Glutamatergic neuron (in vitro differentiated cells): Measurements from ENCODE around the gene CDYL. TPM values are rescaled to one million over a fixed set of nuclear protein-coding genes. Genes with fewer than 3 reads are reported as not detected.

Source experiments
- DNase-seq: peaks from one replicate; pipeline ENCODE4 v3.0.0; 2022
- H3K27ac Mint-ChIP-seq: one replicate; pipeline ENCODE4 v1.8.0; 2020; ENCODE audit warnings: mild to moderate bottlenecking, mixed read lengths, inconsistent platforms; ENCODE audit not compliant: unreplicated experiment
- H3K27me3 Mint-ChIP-seq: one replicate; pipeline ENCODE4 v1.8.0; 2020; ENCODE audit warnings: mild to moderate bottlenecking, moderate library complexity, mixed read lengths, inconsistent platforms; ENCODE audit not compliant: unreplicated experiment
- H3K36me3 Mint-ChIP-seq: one replicate; pipeline ENCODE4 v1.8.0; 2020; ENCODE audit warnings: mild to moderate bottlenecking, mixed read lengths, inconsistent platforms; ENCODE audit not compliant: unreplicated experiment
- H3K4me1 Mint-ChIP-seq: one replicate; pipeline ENCODE4 v1.8.0; 2020; ENCODE audit warnings: mild to moderate bottlenecking, low read depth, mixed read lengths, inconsistent platforms; ENCODE audit not compliant: unreplicated experiment
- H3K4me3 Mint-ChIP-seq: one replicate; pipeline ENCODE4 v1.8.0; 2020; ENCODE audit warnings: mild to moderate bottlenecking, mixed read lengths, inconsistent platforms; ENCODE audit not compliant: unreplicated experiment
- H3K9me3 Mint-ChIP-seq: one replicate; pipeline ENCODE4 v1.8.0; 2020; ENCODE audit warnings: mild to moderate bottlenecking, moderate library complexity, mixed read lengths, inconsistent platforms; ENCODE audit not compliant: unreplicated experiment
- total RNA-seq: library from RNA; stranded (reverse); fragmentation: NEBNext Ultra II Directional; extraction: Animal tissue kit (Norgen Biotek cat#: 25700); gene quantifications from one replicate; pipeline ENCODE4 v1.2.1, GENCODE V29; 2021; ENCODE audit not compliant: unreplicated experiment
- TF ChIP-seq, protein P1 (sequence below): fragments of 200-600 bp; sonication (generic); IDR thresholded peaks from one replicate; pipeline ENCODE4 v1.5.0; 2021; ENCODE audit not compliant: partially characterized antibody, unreplicated experiment

Gene CDYL
- total RNA-seq, 1 donor from 2014 or later: 63.3 TPM

DNA sequence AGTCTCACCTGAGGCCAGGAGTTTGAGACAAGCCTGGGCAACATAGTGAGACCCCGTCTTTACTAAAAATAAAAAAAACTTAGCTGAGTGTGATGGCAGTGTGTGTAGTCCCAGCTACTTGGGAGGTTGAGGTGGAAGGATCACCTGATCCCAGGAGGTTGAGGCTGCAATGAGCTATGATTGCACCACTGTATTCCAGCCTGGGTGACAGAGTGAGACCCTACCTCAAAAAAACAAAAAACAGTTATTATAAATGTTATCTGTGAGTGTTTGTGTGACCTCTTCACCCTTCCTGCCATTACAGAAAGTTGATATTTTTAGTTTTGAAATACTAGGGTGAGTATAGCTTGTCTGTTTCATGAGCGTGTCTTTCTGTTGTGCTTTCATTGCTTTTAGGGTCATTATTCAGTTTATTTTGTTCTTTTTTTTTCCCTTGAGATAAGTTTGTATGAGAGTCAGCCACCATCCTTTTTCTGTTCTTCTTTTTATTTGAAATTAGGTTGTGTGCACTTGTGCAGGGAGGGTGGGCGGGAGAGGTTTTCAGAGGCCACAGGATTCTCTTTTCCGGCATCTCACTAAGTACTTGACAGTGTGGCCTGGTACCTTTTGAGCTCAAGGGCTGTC, 26.2 kb downstream of the CDYL start:
- TF ChIP-seq, protein P1, sequence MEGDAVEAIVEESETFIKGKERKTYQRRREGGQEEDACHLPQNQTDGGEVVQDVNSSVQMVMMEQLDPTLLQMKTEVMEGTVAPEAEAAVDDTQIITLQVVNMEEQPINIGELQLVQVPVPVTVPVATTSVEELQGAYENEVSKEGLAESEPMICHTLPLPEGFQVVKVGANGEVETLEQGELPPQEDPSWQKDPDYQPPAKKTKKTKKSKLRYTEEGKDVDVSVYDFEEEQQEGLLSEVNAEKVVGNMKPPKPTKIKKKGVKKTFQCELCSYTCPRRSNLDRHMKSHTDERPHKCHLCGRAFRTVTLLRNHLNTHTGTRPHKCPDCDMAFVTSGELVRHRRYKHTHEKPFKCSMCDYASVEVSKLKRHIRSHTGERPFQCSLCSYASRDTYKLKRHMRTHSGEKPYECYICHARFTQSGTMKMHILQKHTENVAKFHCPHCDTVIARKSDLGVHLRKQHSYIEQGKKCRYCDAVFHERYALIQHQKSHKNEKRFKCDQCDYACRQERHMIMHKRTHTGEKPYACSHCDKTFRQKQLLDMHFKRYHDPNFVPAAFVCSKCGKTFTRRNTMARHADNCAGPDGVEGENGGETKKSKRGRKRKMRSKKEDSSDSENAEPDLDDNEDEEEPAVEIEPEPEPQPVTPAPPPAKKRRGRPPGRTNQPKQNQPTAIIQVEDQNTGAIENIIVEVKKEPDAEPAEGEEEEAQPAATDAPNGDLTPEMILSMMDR: no peak
- no peaks in the 10 kb centered on the region for H3K27me3 Mint-ChIP-seq
- no peak for DNase-seq
- H3K27ac Mint-ChIP-seq: no peak overlapping the region
- peaks cover 25% of the 10 kb centered on the region for H3K4me1 Mint-ChIP-seq
- H3K36me3 Mint-ChIP-seq: no peaks in the 10 kb centered on the region
- H3K4me3 Mint-ChIP-seq: no peak overlapping the region
- peaks cover 2% of the 10 kb centered on the region for H3K9me3 Mint-ChIP-seq

DNA sequence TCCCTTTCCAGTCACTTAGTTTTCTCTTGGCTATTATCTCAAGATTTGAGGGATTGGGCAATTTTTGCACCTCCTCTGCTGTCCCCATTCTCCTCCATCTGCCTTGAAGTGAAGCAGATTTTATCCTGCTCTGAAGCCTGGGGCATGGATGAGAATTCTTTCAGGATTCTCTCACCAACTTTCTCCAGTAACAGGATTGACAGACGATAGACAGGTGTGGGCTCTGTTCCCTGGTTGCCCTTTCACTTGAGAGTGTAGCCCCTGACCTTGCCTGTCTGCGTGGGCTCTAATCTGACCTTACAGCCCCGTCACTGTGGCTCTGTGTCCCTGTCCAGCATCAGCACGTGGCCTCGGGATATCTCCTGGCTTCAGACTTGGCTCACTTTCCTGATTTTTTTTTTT, 27.1 kb downstream of the CDYL start:
- no peak for DNase-seq
- peak overlapping the region; percentile 26 for H3K4me3 Mint-ChIP-seq
- peaks cover 2% of the 10 kb centered on the region for H3K9me3 Mint-ChIP-seq
- no peaks in the 10 kb centered on the region for H3K27me3 Mint-ChIP-seq
- TF ChIP-seq, protein P1: no peak
- no peaks in the 10 kb centered on the region for H3K36me3 Mint-ChIP-seq
- H3K27ac Mint-ChIP-seq: no peak overlapping the region
- peaks cover 25% of the 10 kb centered on the region for H3K4me1 Mint-ChIP-seq

DNA sequence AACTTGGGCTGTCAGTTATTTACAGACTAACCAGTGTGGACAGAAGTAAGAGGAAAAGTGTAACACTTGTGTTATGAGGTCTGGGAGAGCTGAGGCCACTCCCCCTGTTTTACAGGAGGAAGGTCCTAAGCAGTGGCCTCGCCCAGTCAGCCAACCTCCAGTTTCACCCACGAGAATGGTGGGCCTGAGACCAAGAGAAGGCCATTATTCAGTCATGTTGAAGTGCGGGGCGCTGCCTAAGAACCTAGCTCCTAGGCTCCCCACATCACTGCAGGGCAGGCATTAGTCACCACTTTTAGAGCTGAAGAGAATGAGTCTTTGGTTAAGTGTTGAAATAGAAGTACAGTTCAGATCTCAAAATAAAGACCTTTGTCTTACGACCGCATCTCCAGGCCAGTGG, 27.9 kb downstream of the CDYL start:
- DNase-seq: no peak
- Mint-ChIP-seq H3K27me3 (no peaks in the 10 kb centered on the region), H3K4me3 (no peak overlapping the region), H3K9me3 (peaks cover 2% of the 10 kb centered on the region), H3K4me1 (peaks cover 25% of the 10 kb centered on the region), H3K27ac (no peak overlapping the region), H3K36me3 (no peaks in the 10 kb centered on the region)
- TF ChIP-seq, protein P1: no peak

DNA sequence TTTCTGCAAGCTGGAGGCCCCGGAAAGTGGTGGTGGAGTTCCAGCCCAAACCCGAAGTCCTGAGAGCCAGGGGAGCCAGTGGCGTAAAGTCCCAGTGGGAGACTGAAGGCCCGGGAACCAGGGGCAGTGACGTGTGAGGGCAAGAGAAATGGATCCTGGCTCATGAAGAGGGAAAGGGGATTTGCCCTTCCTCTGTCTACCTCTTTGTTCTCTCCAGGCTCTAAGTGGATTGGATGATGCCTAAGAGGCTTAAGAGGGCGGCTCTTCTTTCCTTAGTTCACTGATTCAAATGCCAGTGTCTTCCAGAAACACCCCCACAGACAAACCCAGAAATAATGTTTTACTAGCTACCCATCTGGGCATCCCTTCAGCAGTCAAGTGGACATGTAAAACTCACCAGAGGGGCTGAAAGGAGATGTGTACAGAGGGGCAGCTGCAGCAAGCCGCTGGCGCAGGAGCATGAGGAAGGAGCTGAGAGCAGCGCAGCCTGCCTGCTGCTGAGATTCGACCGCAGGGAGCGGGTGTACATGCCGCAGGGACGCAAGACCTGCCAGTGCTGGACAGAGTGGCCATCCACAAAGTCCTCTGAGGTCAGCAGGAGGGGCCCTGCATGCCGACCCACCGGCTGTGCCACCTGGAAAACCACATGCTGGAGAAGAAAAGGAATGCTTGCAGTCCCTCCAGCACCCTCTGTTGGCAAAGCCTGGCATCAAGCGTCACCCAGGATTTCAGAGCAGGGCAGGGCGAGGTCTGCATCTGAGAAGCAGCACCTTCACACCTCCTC, 29.5 kb downstream of the CDYL start:
- peak overlapping the region; percentile 20 for H3K4me3 Mint-ChIP-seq
- no peaks in the 10 kb centered on the region for H3K27me3 Mint-ChIP-seq
- no peak overlapping the region for H3K27ac Mint-ChIP-seq
- H3K36me3 Mint-ChIP-seq: no peaks in the 10 kb centered on the region
- H3K9me3 Mint-ChIP-seq: peaks cover 2% of the 10 kb centered on the region
- peak; percentile 64 for DNase-seq
- TF ChIP-seq, protein P1: peak; percentile 34
- peaks cover 25% of the 10 kb centered on the region for H3K4me1 Mint-ChIP-seq

DNA sequence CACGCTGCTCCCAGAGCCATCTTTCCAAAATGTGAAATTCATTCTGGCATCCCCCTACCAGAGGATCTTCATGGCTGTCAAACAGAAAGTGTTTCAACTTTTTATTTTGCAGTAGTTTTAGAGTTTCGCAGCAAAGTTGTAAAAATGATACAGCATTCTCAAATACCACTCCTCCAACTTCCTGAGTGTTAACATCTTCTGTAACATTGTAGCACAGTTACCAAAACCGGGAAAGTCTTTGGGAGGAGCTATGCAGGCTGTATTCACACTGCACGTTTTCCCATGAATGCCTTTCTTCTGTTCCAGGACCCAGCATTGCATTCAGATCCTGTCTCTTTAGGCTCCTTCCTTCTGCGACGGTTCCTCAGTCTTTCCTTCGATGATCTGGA, 30.1 kb downstream of the CDYL start:
- Mint-ChIP-seq H3K4me3 (no peak overlapping the region), H3K9me3 (peaks cover 2% of the 10 kb centered on the region), H3K27ac (no peak overlapping the region), H3K36me3 (no peaks in the 10 kb centered on the region), H3K27me3 (no peaks in the 10 kb centered on the region), H3K4me1 (peaks cover 25% of the 10 kb centered on the region)
- TF ChIP-seq, protein P1: no peak
- DNase-seq: no peak
